Vagina (tissue), 2 donors: ENCODE data around the gene ZG16. TPM values are rescaled to one million over a fixed set of nuclear protein-coding genes. Genes with fewer than 3 reads are reported as not detected.
A peak's percentile ranks its signal among the peaks of the same experiment; 100 is the strongest.
"Not testable (repeated sequence)": the region's sequence is repeated elsewhere in the genome, so short reads cannot be mapped to it uniquely, and the experiment has no call there.

Experiments
- DNase-seq, 2 donors: peaks; one replicate each; pipeline ENCODE4 v3.0.0-alpha.2; 2017; ENCODE audit errors: extremely low spot score in 2 of 2
- H3K27ac ChIP-seq: fragments of 200-600 bp; sonication (generic); one replicate; pipeline ENCODE4 v1.5.1; 2019
- H3K27me3 ChIP-seq: fragments of 200-600 bp; sonication (generic); one replicate; pipeline ENCODE4 v1.5.1; 2019
- H3K36me3 ChIP-seq, 2 donors: fragments of 200-600 bp; sonication (generic); one replicate each; pipeline ENCODE4 v1.5.1; 2017 to 2019
- H3K4me1 ChIP-seq: fragments of 200-600 bp; sonication (generic); one replicate; pipeline ENCODE4 v1.5.1; 2019
- H3K4me3 ChIP-seq, 2 donors: fragments of 200-600 bp; sonication (generic); 1 replicate in 1 of 2; 2 replicates in 1 of 2; pipeline ENCODE4 v1.5.1; 2016 to 2019
- H3K9me3 ChIP-seq: fragments of 200-600 bp; sonication (generic); one replicate; pipeline ENCODE4 v1.5.1; 2019
- POLR2A ChIP-seq, 2 donors: fragments of 450-650 bp; IDR thresholded peaks; one replicate each; pipeline ENCODE4 v1.6.1; 2017; ENCODE audit warnings: antibody characterized with exemption in 2 of 2, mild to moderate bottlenecking in 2 of 2, moderate library complexity in 2 of 2
- POLR2AphosphoS5 ChIP-seq, 2 donors: sonication (generic); formaldehyde crosslinking; IDR thresholded peaks; one replicate each; pipeline ENCODE4 v1.9.0; 2017; ENCODE audit warnings: antibody characterized with exemption in 2 of 2, mild to moderate bottlenecking in 2 of 2, low read depth in 1 of 2; ENCODE audit not compliant: insufficient read depth in 1 of 2
- intact Hi-C: fragments of 100-400 bp; cut with DNase I; formaldehyde crosslinking; loops from one replicate; pipeline ENCODE4 v1.15.1; 2023
- total RNA-seq: library from RNA; depleted of rRNA; stranded (reverse); fragments of >200 nt; gene quantifications from one replicate; pipeline ENCODE4 v1.2.3, GENCODE V29; 2016
- TF ChIP-seq, protein P1 (sequence below), 3 experiments: fragments of 450-650 bp in 2 of 3; fragments of 200-600 bp in 1 of 3; sonication (generic) in 1 of 3; IDR thresholded peaks; one replicate each; pipeline ENCODE4 v1.5.1; 2017 to 2019; ENCODE audit warnings: antibody characterized with exemption in 3 of 3, mild to moderate bottlenecking in 2 of 3, moderate library complexity in 2 of 3

The ZG16 gene
- total RNA-seq, 1 donor from 2014 or later = not detected

DNA sequence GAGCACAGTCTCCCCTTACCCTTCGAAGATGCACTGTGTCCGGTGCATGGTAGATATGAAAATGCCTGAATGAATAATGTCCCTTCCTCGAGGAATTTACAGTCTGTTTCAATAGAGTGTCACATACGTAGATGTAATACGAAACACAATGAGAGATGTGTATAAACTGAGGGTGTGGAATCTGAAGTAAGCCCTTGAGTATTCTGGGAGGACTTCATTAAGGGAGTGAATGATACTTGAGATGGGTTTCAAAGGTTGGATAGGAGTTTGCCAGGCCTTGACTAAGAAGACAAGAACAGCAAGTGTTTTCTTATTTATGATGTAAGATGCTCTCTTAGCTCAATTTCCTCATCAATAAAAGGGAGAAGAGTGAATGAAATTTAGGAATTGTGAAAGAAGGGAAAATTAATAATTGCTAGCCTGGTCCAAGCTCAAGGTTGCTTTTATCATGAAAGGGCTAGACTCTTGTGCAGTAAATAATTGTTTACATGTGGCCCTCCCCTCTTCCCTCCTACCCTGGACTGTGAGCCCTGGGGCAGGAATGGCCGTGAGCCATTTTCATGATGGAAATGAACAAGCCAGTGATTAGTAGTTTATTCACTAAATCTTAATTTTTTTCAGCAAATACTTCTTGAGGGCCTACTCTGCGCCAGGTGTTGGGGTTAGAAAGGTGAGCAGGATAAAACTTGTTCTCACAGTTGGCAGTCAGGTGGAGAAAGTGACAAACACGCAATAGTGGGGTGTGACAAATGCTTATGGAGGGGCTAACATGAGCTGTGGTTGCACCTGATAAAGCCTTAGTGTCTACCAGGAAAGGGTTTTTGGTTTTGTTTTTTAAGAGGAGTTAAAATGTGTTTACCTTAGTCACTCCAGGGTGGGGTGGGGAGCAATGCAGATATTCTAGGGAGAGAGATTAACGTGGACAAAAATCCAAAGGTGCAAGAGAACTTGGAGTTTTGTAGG lies 14.1 kb downstream of the ZG16 start:
- H3K9me3 ChIP-seq = no peaks in the 10 kb centered on the region
- H3K4me1 ChIP-seq = peaks cover 25% of the 10 kb centered on the region
- no peak for DNase-seq
- peaks cover 0 to 6% of the 10 kb centered on the region in 2 donors for H3K36me3 ChIP-seq
- intact Hi-C loops = no loop called here
- H3K4me3 ChIP-seq = peak overlapping the region in 1 of 2 donors; percentile 69
- TF ChIP-seq POLR2A (IDR thresholded peaks at IDR 0.05) = no peak
- TF ChIP-seq, protein P1, sequence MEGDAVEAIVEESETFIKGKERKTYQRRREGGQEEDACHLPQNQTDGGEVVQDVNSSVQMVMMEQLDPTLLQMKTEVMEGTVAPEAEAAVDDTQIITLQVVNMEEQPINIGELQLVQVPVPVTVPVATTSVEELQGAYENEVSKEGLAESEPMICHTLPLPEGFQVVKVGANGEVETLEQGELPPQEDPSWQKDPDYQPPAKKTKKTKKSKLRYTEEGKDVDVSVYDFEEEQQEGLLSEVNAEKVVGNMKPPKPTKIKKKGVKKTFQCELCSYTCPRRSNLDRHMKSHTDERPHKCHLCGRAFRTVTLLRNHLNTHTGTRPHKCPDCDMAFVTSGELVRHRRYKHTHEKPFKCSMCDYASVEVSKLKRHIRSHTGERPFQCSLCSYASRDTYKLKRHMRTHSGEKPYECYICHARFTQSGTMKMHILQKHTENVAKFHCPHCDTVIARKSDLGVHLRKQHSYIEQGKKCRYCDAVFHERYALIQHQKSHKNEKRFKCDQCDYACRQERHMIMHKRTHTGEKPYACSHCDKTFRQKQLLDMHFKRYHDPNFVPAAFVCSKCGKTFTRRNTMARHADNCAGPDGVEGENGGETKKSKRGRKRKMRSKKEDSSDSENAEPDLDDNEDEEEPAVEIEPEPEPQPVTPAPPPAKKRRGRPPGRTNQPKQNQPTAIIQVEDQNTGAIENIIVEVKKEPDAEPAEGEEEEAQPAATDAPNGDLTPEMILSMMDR (IDR thresholded peaks at IDR 0.05) = no peak
- TF ChIP-seq POLR2AphosphoS5 (IDR thresholded peaks at IDR 0.05; ENCODE audit: insufficient read depth in 1 of 2, low read depth in 1 of 2) = no peak
- no peak overlapping the region for H3K27ac ChIP-seq
- no peaks in the 10 kb centered on the region for H3K27me3 ChIP-seq

DNA sequence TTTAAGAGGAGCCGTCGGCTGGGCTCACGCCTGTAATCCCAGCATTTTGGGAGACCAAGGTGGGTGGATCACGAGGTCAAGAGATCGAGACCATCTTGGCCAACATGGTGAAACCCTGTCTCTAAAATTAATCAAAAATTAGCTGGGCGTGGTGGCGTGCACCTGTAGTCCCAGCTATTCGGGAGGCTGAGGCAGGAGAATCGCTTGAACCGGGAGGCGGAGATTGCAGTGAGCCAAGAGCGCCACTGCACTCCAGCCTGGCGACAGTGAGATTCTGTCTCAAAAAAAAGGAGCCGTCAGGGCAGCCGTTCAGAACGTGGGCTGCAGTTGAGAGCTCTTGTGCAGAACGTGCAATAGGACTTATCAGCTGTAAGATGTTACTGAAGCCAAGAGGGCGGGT lies 15.1 kb downstream of the ZG16 start:
- H3K4me3 ChIP-seq, DNase-seq, H3K9me3 ChIP-seq, H3K27me3 ChIP-seq, intact Hi-C loops, H3K27ac ChIP-seq: not testable (repeated sequence)
- Histone ChIP-seq H3K4me1 (peaks cover 25% of the 10 kb centered on the region), H3K36me3 (peaks cover 0 to 14% of the 10 kb centered on the region in 2 donors)

DNA sequence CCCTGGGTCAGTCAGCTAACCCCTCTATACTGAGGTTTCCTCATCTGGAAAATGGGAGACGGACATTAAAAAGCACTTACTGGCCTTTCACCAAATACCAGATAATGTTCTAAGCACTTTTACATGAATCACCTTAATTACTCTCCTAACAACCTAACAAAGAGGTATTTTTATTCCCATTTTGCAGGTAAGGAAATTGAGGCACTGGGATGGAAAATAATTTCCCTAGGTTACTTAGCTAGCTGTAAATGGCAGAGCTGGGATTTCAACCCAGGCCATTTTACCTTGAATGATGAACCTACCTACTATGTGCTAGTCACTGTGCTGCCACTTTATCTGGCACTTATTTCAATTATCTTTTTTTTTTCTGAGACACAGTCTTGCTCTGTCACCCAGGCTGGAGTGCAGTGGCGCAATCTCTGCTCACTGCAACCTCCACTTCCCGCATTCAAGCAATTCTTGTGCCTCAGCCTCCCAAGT lies 16.2 kb downstream of the ZG16 start:
- Histone ChIP-seq H3K4me3 (no peak overlapping the region), H3K36me3 (peaks cover 0 to 25% of the 10 kb centered on the region in 2 donors), H3K4me1 (peaks cover 25% of the 10 kb centered on the region), H3K27me3 (no peaks in the 10 kb centered on the region), H3K9me3 (no peaks in the 10 kb centered on the region), H3K27ac (no peak overlapping the region)
- no peak for DNase-seq
- no peak for TF ChIP-seq POLR2AphosphoS5 (IDR thresholded peaks at IDR 0.05; ENCODE audit: insufficient read depth in 1 of 2, low read depth in 1 of 2)
- TF ChIP-seq, protein P1 (IDR thresholded peaks at IDR 0.05) = no peak
- no peak for TF ChIP-seq POLR2A (IDR thresholded peaks at IDR 0.05)
- intact Hi-C loops = no loop called here

DNA sequence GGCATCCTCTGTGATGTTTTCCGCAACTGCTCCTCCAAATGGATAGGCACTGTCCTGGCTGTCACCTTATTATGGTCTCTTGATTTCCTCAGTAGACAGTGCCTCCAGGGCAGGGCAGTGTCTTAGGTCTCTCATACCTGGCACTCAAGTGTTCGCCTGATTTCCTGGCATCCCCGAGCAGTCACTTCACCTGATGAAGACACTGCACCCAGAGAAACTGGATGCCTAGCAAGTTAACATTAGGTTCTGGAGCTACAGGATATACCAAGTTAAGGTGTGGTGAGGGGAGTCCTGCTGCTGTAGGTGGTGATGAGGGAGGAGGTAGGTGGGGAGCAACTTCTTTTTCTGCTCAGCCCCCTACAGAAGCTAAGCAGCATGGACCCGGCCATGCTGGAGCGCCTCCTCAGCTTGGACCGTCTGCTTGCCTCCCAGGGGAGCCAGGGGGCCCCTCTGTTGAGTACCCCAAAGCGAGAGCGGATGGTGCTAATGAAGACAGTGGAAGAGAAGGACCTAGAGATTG lies 24.4 kb downstream of the ZG16 start:
- Histone ChIP-seq H3K36me3 (peaks cover 0 to 24% of the 10 kb centered on the region in 2 donors), H3K4me3 (no peak overlapping the region), H3K9me3 (no peaks in the 10 kb centered on the region), H3K4me1 (peaks cover 14% of the 10 kb centered on the region), H3K27ac (no peak overlapping the region), H3K27me3 (no peaks in the 10 kb centered on the region)
- no peak for TF ChIP-seq POLR2A (IDR thresholded peaks at IDR 0.05)
- no peak for DNase-seq
- intact Hi-C loops = no loop called here

DNA sequence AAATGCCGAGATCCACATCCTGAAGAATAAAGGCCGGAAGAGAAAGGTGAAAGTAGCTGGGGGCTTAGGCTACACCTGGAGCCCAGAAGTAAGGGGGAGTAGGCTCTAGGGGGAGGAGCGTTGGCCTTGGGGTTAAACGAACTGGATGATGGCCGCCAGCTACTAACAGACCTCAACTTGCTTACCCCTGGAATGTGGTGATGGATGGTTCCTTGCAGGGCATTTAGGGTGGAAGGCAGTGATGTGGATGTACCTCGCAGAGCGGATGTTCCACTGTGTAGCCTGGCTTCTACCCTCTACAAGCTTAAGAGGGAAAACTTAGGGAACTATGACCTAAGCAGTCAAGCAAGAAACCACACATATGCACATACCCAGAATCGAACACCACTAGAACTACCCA lies 26.0 kb downstream of the ZG16 start:
- H3K4me1 ChIP-seq = peaks cover 30% of the 10 kb centered on the region
- peak overlapping the region; percentile 98 for H3K27ac ChIP-seq
- H3K9me3 ChIP-seq = no peaks in the 10 kb centered on the region
- intact Hi-C loops = no loop called here
- TF ChIP-seq POLR2AphosphoS5 (IDR thresholded peaks at IDR 0.05; ENCODE audit: insufficient read depth in 1 of 2, low read depth in 1 of 2) (no peak), POLR2A (IDR thresholded peaks at IDR 0.05) (no peak)
- TF ChIP-seq, protein P1 (IDR thresholded peaks at IDR 0.05) = no peak
- DNase-seq = no peak
- H3K36me3 ChIP-seq = peaks cover 0 to 19% of the 10 kb centered on the region in 2 donors
- H3K4me3 ChIP-seq = peak overlapping the region in 1 of 2 donors; percentile 91
- no peaks in the 10 kb centered on the region for H3K27me3 ChIP-seq
